NCI-H460 (cell line): ENCODE measurements around the gene CEP44. TPM values are rescaled to one million over a fixed set of nuclear protein-coding genes. Genes with fewer than 3 reads are reported as not detected.
"Not testable (repeated sequence)": the region's sequence is repeated elsewhere in the genome, so short reads cannot be mapped to it uniquely, and the experiment has no call there.

Experiments
- DNase-seq: peaks from one replicate; pipeline ENCODE4 v3.0.0-alpha.2; 2016; ENCODE audit warnings: low read depth; ENCODE audit errors: extremely low read depth
- polyA plus RNA-seq: library from polyadenylated mRNA; depleted of rRNA; stranded (reverse); fragments of >200 nt; gene quantifications from 2 replicates; pipeline ENCODE4 v1.2.3, GENCODE V29; 2014; cell fraction: nucleus; rRNA removed
- total RNA-seq: library from RNA; depleted of rRNA; stranded (reverse); fragments of >200 nt; shearing (Covaris generic); gene quantifications from 2 replicates; pipeline ENCODE4 v1.2.3, GENCODE V29; 2014; rRNA removed

Gene CEP44
- total RNA-seq, result 19.6 and 24.1 TPM in 2 replicates
- 33.0 and 54.2 TPM in 2 replicates for polyA plus RNA-seq

GRCh38 chr4:174283507-174284471, at the start of gene CEP44, which contains the start of gene FBXO8:
CEP44 (plus strand) TSS chr4:174283911; CDS start chr4:174299122, 15,211 bp downstream.
FBXO8 (minus strand) TSS chr4:174283667; CDS start chr4:174263092, 20,575 bp downstream.
- DNase-seq, result peak; percentile 52

- DNase-seq, result no peak
Measured at GRCh38 chr4:174236359-174236758, 47.4 kb upstream of the CEP44 start.

GRCh38 chr4:174241162-174241561, 42.5 kb upstream of the CEP44 start:
- no peak for DNase-seq

- no peak for DNase-seq
Measured at GRCh38 chr4:174244441-174244840, 39.3 kb upstream of the CEP44 start.

- no peak for DNase-seq
Measured at GRCh38 chr4:174245714-174246113, 38.0 kb upstream of the CEP44 start.

GRCh38 chr4:174248407-174248806, 35.3 kb upstream of the CEP44 start:
- DNase-seq, result no peak

- DNase-seq, result no peak
Measured at GRCh38 chr4:174252412-174252811, 31.3 kb upstream of the CEP44 start.

GRCh38 chr4:174254613-174255012, 29.1 kb upstream of the CEP44 start:
- no peak for DNase-seq

GRCh38 chr4:174255374-174255773, 28.3 kb upstream of the CEP44 start:
- DNase-seq, result no peak

- no peak for DNase-seq
Measured at GRCh38 chr4:174255786-174256185, 27.9 kb upstream of the CEP44 start.

GRCh38 chr4:174256277-174256713, 27.4 kb upstream of the CEP44 start:
- no peak for DNase-seq

- no peak for DNase-seq
Measured at GRCh38 chr4:174259580-174259979, 24.1 kb upstream of the CEP44 start.

GRCh38 chr4:174260099-174260498, 23.6 kb upstream of the CEP44 start:
- DNase-seq, result no peak

GRCh38 chr4:174261432-174261831, 22.3 kb upstream of the CEP44 start:
- DNase-seq, result not testable (repeated sequence)

- no peak for DNase-seq
Measured at GRCh38 chr4:174262624-174263444, 20.9 kb upstream of the CEP44 start.

GRCh38 chr4:174263445-174263736, 20.3 kb upstream of the CEP44 start:
- DNase-seq, result no peak

- no peak for DNase-seq
Measured at GRCh38 chr4:174265916-174266315, 17.8 kb upstream of the CEP44 start.

GRCh38 chr4:174266416-174266815, 17.3 kb upstream of the CEP44 start:
- DNase-seq, result no peak

GRCh38 chr4:174273930-174274329, 9.8 kb upstream of the CEP44 start:
- DNase-seq, result no peak

- DNase-seq, result no peak
Measured at GRCh38 chr4:174274436-174274835, 9.3 kb upstream of the CEP44 start.

GRCh38 chr4:174275101-174275500, 8.6 kb upstream of the CEP44 start:
- DNase-seq, result no peak
